ENCODE results near the gene GNAO1. TPM values are rescaled to one million over a fixed set of nuclear protein-coding genes. Genes with fewer than 3 reads are reported as not detected.

The GNAO1 gene
- total RNA-seq, 1 donor, result under 0.01 TPM

- TF ChIP-seq CTCF (IDR thresholded peaks at IDR 0.05; ENCODE audit: insufficient read depth, low read depth, low read length), result no peak
- no peak for DNase-seq (ENCODE audit: low read depth)
- H3K4me3 ChIP-seq (ENCODE audit: low read depth, low read length), result no peak overlapping the region
Observed at GRCh38 chr16:56340416-56340815, 149.1 kb downstream of the GNAO1 start.

- DNase-seq (ENCODE audit: low read depth), result no peak
- no peak for TF ChIP-seq CTCF (IDR thresholded peaks at IDR 0.05; ENCODE audit: insufficient read depth, low read depth, low read length)
- no peak overlapping the region for H3K4me3 ChIP-seq (ENCODE audit: low read depth, low read length)
Observed at GRCh38 chr16:56340864-56341365, 149.6 kb downstream of the GNAO1 start.

- DNase-seq (ENCODE audit: low read depth), result no peak
- no peak overlapping the region for H3K4me3 ChIP-seq (ENCODE audit: low read depth, low read length)
- no peak for TF ChIP-seq CTCF (IDR thresholded peaks at IDR 0.05; ENCODE audit: insufficient read depth, low read depth, low read length)
Observed at GRCh38 chr16:56341656-56342399, 150.5 kb downstream of the GNAO1 start.

DNA sequence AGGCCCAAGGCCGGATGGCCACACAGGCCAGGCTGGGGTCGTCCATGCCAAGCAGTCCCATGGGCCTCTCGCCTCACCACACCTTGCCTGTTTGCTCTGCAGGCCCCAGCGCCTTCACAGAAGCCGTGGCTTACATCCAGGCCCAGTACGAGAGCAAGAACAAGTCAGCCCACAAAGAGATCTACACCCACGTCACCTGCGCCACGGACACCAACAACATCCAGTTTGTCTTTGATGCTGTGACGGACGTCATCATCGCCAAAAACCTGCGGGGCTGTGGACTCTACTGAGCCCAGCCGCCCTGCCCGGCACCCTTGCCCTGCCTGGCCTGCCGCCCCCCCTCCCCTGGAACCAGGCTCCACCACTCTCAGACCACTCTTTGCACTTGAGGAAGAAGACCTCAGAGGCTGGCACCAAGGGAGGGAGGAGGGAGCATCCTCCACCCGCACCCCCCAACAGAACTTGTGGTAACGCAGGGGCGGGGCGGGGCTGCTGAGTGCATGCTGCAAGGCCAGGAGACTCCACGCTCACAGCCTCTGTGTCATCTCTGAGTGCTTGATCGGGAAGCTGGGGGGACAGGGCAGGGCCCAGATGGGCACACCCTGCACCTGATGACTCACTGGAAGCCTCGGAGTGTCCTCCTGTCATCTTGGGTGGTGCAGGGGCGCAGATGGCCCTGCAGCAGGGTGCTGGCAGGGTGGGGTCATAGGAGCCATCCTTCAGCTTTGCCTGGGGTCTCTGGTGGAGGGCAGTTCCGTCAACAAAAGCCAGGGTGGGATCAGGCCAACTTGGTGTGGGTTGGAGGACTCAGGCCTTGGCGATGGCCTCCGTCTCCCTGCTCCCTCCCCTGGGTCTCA, 152.6 kb downstream of the GNAO1 start:
- no peak for DNase-seq (ENCODE audit: low read depth)

GRCh38 chr16:56344518-56345405, 153.5 kb downstream of the GNAO1 start:
- DNase-seq (ENCODE audit: low read depth), result no peak
- no peak overlapping the region for H3K4me3 ChIP-seq (ENCODE audit: low read depth, low read length)
- no peak for TF ChIP-seq CTCF (IDR thresholded peaks at IDR 0.05; ENCODE audit: insufficient read depth, low read depth, low read length)

More for the DNA sequence above, 152.6 kb downstream of the GNAO1 start:
- no peak overlapping the region for H3K4me3 ChIP-seq (ENCODE audit: low read depth, low read length)
- TF ChIP-seq CTCF (IDR thresholded peaks at IDR 0.05; ENCODE audit: insufficient read depth, low read depth, low read length), result no peak

GRCh38 chr16:56345406-56346050, 154.2 kb downstream of the GNAO1 start:
- no peak for TF ChIP-seq CTCF (IDR thresholded peaks at IDR 0.05; ENCODE audit: insufficient read depth, low read depth, low read length)
- no peak for DNase-seq (ENCODE audit: low read depth)
- no peak overlapping the region for H3K4me3 ChIP-seq (ENCODE audit: low read depth, low read length)

All from fibroblast of villous mesenchyme (primary cell).